HG02610 (cell line): Measurements from ENCODE around the gene BORCS5.
"Not testable (repeated sequence)": the region's sequence is repeated elsewhere in the genome, so short reads cannot be mapped to it uniquely, and the experiment has no call there.

ENCODE experiments used
- ATAC-seq: cut with Tn5 transposase; IDR thresholded peaks from one replicate; pipeline ENCODE4 v1.9.1; 2021; ENCODE audit warnings: mild to moderate bottlenecking, moderate library complexity; ENCODE audit not compliant: unreplicated experiment

The BORCS5 gene

DNA sequence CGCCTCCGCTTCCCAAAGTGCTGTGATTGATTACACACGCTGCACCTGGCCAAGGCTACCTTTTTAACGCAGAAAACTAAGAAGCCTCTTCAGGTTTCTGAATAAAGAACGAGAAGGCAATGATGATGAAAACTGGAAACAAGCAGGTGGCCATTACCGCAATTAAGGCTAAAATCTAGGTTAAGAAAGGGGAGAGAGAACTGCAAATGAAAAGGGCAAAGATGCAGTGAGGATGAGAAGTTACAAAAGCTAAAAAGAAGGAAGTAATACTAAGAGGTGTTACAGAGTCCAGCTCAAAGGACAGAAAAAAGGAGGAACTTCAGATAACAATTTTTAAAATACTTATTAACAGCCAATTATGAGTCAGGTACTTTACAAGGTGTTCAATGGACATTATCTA is 126.1 kb downstream of the BORCS5 start:
- ATAC-seq: no peak

DNA sequence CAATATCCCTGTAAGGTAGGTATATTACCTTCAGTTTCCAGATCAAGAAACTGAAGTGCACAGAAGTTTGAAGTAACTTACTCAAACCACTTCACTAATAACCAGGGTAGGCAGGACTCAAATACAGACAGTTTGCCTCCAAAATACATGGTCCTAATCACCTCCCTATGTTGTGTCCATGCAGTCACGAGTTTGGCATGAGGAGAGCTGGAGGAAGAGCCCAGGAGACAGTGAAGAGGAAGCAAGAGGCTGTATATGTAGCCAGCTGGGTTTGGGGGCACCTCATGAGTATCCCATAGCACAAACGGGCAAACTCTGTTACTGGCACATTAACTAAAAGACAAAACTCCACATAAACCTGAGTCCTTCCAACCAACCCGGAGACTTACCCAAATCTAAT is 126.6 kb downstream of the BORCS5 start:
- no peak for ATAC-seq

DNA sequence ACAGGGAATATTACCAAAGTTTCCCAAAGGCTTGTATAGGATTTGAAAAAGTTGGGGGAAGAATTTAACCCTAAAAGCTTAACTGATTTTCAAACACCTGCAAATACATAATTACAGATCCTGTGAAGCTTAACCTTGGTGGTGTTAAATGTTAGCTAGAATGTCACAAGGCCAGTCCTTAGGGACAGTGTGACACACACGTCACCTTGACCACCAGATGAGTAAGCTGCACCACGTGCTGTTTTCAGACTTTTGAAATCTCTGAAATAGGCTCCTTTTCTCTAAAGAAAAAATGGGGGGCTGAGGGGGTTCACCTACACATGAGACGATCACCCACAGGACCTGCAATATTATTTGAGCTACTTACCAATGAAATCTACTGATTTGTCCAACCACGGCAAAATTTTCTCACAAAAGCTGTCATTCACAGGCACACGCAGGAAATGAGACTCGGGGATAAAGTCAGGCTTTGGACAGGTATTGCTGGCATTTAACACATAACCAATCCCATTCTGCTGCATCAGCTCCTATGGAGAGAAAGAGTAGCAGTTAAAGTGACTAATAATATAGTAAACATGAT is 129.9 kb downstream of the BORCS5 start:
- peak; percentile 74 for ATAC-seq

- no peak for ATAC-seq
Observed at GRCh38 chr12:12487490-12487889, 130.6 kb downstream of the BORCS5 start.

DNA sequence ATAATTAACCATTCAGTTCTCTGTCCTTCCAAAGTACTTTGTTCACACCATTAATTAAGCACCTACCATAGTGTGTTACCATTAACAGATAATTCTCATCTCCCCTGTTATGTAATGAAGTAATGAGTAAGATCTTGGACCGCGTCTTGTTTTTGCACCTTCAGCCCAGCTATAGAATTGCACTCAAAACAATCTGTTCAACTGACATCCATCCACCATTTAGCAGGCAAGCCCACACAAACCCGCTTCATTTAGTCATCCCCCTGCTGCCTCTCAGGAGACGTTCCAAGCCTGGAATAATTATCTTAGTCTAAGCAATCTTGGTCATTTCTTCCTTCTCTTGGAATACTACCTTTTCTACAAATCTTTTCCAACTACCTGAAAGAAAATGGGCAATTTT is 131.4 kb downstream of the BORCS5 start:
- no peak for ATAC-seq

GRCh38 chr12:12488823-12489550 is 132.1 kb downstream of the BORCS5 start:
- no peak for ATAC-seq

DNA sequence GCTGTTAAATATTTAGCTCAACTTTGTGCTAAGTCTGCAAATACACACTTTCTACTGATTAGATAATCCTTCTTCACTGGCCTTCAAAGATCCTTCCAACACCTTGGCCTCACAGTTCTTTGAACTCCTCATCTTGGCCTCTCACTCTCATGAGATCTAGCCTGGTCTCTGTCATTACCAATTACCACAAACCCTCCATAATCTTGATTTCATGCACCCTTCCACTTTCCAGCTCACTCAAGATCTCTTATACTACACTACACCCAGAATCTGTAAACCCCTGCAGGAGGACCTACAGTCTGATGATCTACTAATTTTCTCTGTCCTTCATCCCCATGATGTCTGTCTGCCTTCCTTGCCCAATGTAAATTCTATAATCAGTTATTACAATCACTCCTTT is 134.7 kb downstream of the BORCS5 start:
- ATAC-seq: no peak

- ATAC-seq: no peak
Observed at GRCh38 chr12:12492547-12492946, 135.7 kb downstream of the BORCS5 start.

DNA sequence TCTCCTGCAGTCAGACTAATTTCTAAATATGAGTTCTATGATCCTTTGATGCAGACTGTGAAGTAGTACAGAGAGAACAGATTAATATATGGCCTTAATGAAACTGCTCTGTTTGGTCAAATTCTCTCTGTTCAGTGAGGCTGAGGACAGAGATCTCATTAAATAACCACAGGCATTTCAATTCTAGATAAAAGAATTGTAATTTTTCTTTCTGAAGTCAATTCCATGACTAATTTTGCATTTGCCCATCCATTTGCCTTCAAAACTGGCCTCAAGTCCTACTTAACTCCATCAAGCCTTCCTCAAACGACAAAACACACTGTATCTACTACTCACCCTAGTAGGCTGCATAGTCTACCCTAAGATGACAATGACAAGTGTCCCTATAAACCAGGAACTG is 138.7 kb downstream of the BORCS5 start:
- no peak for ATAC-seq

DNA sequence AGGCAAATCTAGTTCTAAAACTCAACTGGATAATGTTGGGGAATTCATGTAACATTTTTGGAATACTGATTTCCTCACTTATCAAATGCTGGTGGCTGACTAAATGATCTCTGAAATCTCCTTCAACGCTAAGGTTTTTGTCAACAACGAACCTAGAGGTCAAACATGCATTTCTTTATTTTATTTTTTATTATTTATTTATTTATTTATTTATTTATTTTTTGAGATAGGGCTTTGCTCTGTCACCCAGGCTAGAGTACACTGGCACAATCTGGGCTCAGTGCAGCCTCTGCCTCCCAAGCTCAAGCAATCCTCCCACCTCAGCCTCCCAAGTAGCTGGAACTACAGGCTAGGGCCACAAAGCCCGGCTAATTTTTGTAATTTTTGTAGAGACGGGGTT is 141.3 kb downstream of the BORCS5 start:
- no peak for ATAC-seq

DNA sequence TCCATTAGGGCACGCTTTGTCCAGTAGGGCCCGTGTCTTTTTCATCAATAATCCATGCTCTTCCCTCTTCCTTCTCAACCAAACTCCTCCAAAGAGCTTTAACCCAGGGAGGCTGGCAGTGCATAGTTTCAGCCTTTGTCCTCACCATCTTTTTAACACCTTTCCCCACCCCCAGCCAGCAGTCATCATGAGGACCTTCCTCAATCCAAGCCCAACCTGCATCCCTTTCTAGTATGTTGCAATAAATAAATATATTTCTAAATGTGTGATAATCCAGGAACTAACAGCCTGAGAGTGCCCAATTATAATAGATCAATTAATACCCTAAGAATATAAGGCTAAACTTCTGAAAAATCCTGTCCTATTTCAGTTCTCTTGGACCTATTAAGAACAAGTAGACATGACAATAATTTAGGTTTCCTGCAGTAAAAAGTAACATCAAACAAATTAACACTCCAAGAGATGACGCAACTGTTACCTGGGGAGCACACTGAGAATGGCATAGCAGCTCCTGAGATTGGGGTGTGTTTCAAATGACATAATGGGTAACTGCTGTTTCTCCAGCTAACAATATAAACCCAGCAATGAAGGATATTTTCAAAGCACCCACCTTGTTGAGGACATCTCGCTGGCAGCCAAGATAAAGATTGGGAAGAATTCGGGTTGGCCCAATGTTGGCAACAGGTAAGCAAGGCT is 143.2 kb downstream of the BORCS5 start:
- ATAC-seq: no peak

GRCh38 chr12:12501121-12501520 is 144.2 kb downstream of the BORCS5 start:
- ATAC-seq: no peak

DNA sequence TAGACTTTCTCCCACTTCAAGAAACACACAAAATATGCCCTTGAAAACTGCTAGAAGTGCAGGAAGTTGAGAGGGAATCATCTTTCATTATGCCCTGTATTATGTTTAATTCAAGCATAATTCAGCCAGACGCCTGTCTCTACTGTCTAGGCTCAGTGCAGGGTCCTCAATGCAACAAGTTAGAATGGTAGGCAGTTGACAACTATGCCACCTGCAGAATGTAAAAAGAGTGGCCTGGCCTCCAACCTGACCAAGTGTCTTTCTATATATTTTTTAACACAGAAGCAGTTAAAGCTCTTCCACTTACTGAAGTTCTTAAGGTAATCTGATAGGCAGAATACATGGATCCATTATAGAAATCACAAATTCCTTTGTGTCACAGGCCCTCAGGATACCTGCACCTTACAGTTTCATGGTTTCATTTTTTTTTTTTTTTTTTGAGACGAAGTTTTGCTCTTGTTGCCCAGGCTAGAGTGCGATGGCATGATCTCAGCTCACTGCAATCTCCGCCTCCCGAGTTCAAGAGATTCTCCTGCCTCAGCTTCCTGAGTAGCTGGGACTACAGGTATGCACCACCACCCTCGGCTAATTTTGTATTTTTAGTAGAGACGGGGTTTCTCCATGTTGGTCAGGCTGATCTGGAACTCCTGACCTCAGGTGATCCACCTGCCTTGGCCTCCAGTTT is 145.4 kb downstream of the BORCS5 start:
- not testable (repeated sequence) for ATAC-seq

DNA sequence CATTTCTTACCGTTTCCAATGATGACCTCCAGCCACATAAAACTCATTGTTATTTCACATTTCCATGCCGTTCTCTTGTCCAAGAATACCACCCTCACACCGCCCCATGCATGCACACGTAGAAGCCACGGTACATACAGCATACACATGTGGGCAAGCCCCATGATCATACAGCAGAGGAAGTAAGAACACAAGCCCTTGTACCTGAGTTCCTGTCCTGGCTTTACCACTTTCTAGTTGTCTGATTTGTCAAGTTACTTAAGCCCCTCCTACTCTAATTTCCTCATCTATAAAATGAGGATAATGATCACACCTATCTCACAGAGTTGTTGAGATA is 145.9 kb downstream of the BORCS5 start:
- ATAC-seq: no peak

DNA sequence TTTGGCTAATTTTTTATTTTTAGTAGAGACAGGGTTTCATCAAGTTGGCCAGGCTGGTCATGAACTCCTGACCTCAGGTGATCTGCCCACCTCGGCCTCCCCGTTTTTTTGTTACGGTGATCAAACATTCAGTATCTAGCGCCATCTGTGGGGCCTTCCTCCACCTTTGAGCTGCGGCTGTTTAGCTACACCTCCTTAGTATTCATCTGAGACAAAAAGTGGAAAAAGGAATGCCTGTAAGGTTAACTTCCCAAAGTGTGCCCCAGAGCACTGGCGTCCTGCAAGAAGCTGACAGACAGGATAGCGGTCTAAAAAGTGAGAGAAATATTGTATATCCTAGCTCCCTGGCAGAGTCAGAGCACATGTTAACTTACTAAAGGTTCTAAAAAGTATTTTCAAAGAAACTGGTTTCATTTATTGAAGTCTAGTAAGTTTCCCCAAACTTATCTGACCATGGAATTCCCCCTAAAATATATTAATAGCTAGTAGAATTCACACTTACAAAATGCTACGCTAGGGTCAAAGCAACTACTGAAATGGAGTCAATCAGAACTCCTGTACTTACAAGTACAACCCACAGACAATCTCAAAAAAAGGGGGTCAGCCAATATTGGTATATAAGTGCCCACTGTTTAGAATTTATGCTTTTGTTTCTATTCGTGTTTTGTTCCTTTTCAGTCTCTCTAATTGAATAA is 146.7 kb downstream of the BORCS5 start:
- ATAC-seq: peak; percentile 33

- ATAC-seq: peak; percentile 80
Observed at GRCh38 chr12:12505544-12506495, 148.9 kb downstream of the BORCS5 start.

GRCh38 chr12:12506496-12506890 is 149.6 kb downstream of the BORCS5 start:
- ATAC-seq: no peak

DNA sequence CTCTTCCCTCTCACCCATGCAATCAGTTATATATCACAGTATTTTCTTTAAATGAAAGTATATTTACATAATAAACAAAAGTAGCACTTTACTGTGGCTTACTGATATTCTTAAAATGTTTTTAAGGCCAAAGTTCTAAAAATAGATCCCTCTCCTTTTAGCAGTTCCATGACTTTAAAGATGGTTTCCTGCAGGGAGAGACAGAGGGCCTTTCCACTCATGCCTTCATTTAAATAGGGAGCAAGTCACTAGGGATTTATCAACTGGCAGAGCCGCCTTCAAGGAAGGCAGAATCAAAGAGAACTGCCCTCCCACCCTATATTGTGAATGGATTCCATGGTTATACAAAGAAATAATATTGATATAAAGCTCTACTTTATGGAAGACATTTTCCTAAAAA is 150.2 kb downstream of the BORCS5 start:
- no peak for ATAC-seq

GRCh38 chr12:12508612-12509011 is 151.7 kb downstream of the BORCS5 start:
- no peak for ATAC-seq

DNA sequence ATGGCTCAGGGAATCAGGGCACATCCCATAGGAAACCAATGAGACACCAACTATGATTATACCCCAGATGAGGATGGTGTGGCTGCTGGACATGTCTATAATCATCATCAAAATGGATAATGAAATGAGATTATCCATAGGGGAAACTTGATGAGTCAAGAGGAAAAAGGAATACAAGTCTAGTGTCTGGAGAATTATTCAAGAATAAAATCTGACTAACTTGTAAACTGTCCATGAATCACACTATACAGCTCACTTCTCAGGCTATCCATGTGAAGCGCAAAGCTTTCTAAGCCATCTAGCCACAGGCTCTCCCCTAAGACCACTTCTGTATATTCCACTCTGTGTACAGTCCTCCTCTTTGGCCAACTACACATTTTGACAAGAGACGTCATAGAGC is 153.3 kb downstream of the BORCS5 start:
- no peak for ATAC-seq
